ENCODE results near the gene SEC63. TPM values are rescaled to one million over a fixed set of nuclear protein-coding genes. Genes with fewer than 3 reads are reported as not detected.

SEC63 gene
- total RNA-seq, 4 donors from 2014 or later = 10.1 to 23.1 (median 11.2) TPM

GRCh38 chr6:107973594-107973993 lies 15.6 kb upstream of the SEC63 start:
- Histone ChIP-seq H3K27ac (no peak overlapping the region), H3K4me1 (no peaks in the 10 kb centered on the region), H3K27me3 (no peaks in the 10 kb centered on the region), H3K9me3 (no peaks in the 10 kb centered on the region), H3K36me3 (no peaks in the 10 kb centered on the region), H3K4me3 (no peak overlapping the region)
- ATAC-seq (no peak), DNase-seq (no peak)
- in situ Hi-C loops (cut with MboI; ENCODE audit: low sequenced_read_pairs in 4 of 4) = no loop called here
- intact Hi-C loops (cut with DNase I; ENCODE audit: low total_unique reads) = no loop called here
- no peak for TF ChIP-seq POLR2A (IDR thresholded peaks at IDR 0.05)
- no peak for TF ChIP-seq CTCF (IDR thresholded peaks at IDR 0.05 in 4 of 5, conservative IDR thresholded peaks at IDR 0.05 in 1 of 5)

DNA sequence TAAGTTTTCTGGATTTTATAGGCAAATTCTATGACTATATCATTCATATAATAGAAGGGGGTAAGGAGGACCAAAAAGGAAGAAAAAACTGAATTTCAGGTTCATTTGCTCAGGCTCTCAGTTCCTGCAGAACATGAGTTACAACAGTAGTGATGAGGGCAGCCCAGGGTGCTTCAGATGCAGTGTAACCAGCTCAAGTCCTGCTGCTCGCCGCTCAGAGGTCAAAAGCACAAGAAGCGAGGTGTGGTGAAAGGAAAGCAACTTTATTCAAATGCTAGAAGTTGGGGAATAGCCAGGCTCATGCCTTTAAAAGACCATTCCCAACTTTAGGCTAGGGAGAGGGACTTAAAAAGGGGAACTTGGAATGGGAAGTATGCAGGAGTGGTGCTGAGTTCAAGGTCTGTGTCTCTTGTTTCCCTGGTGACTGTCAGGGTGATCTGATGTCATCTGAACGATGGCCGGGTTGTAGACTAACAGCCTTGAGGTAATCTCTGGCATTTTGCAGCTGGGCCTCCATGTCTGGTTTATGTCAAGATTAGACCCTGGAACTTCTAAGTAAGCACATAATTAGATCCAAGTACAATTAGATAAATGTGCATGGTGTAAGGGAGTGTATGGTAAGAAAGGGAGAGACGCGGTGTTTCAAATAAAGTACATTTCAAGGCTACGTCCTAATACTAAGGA lies 14.5 kb upstream of the SEC63 start:
- DNase-seq (no peak), ATAC-seq (no peak)
- H3K9me3 ChIP-seq = no peaks in the 10 kb centered on the region
- intact Hi-C loops (cut with DNase I; ENCODE audit: low total_unique reads) = no loop called here
- no peak overlapping the region for H3K27ac ChIP-seq
- H3K4me1 ChIP-seq = no peaks in the 10 kb centered on the region
- H3K36me3 ChIP-seq = no peaks in the 10 kb centered on the region
- no peaks in the 10 kb centered on the region for H3K27me3 ChIP-seq
- no peak overlapping the region for H3K4me3 ChIP-seq
- in situ Hi-C loops (cut with MboI; ENCODE audit: low sequenced_read_pairs in 4 of 4) = no loop called here
- TF ChIP-seq CTCF (IDR thresholded peaks at IDR 0.05 in 4 of 5, conservative IDR thresholded peaks at IDR 0.05 in 1 of 5) (no peak), POLR2A (IDR thresholded peaks at IDR 0.05) (no peak)

GRCh38 chr6:107971181-107971580 lies 13.2 kb upstream of the SEC63 start:
- H3K27me3 ChIP-seq = no peaks in the 10 kb centered on the region
- in situ Hi-C loops (cut with MboI; ENCODE audit: low sequenced_read_pairs in 4 of 4) = no loop called here
- TF ChIP-seq CTCF (IDR thresholded peaks at IDR 0.05 in 4 of 5, conservative IDR thresholded peaks at IDR 0.05 in 1 of 5) = no peak
- TF ChIP-seq POLR2A (IDR thresholded peaks at IDR 0.05) = no peak
- H3K9me3 ChIP-seq = no peaks in the 10 kb centered on the region
- no peak overlapping the region for H3K4me3 ChIP-seq
- H3K4me1 ChIP-seq = no peaks in the 10 kb centered on the region
- H3K27ac ChIP-seq = no peak overlapping the region
- DNase-seq (no peak), ATAC-seq (no peak)
- intact Hi-C loops (cut with DNase I; ENCODE audit: low total_unique reads) = no loop called here
- no peaks in the 10 kb centered on the region for H3K36me3 ChIP-seq

GRCh38 chr6:107970255-107970654 lies 12.2 kb upstream of the SEC63 start:
- H3K27ac ChIP-seq = no peak overlapping the region
- no peaks in the 10 kb centered on the region for H3K4me1 ChIP-seq
- no peaks in the 10 kb centered on the region for H3K27me3 ChIP-seq
- intact Hi-C loops (cut with DNase I; ENCODE audit: low total_unique reads) = no loop called here
- no peak for ATAC-seq
- TF ChIP-seq CTCF (IDR thresholded peaks at IDR 0.05 in 4 of 5, conservative IDR thresholded peaks at IDR 0.05 in 1 of 5) (no peak), POLR2A (IDR thresholded peaks at IDR 0.05) (no peak)
- no peaks in the 10 kb centered on the region for H3K36me3 ChIP-seq
- no peak for DNase-seq
- H3K9me3 ChIP-seq = no peaks in the 10 kb centered on the region
- in situ Hi-C loops (cut with MboI; ENCODE audit: low sequenced_read_pairs in 4 of 4) = no loop called here
- no peak overlapping the region for H3K4me3 ChIP-seq

DNA sequence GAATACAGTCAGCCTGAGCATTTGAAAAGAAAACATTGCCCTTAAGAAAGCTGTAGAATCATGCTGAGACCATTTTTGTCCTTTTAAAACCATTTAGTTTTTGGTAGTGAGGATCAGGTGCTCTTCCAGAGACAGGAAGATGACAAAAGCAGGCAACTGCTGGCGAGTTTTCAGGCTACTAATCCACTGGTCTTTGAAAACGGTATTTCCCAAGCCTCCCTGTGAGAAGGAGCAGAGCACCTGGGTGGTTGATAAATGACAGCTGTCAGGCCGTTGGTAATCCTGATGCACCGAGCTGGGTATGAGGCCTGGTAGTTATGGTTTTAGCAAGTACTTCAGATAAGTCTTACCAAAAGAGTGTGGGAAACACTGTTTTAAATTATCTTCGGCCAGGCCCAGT lies 10.1 kb upstream of the SEC63 start:
- intact Hi-C loops (cut with DNase I; ENCODE audit: low total_unique reads) (no loop called here), in situ Hi-C loops (cut with MboI; ENCODE audit: low sequenced_read_pairs in 4 of 4) (no loop called here)
- ATAC-seq (no peak), DNase-seq (no peak)
- Histone ChIP-seq H3K9me3 (no peaks in the 10 kb centered on the region), H3K27ac (no peak overlapping the region), H3K27me3 (no peaks in the 10 kb centered on the region), H3K4me1 (no peaks in the 10 kb centered on the region), H3K36me3 (no peaks in the 10 kb centered on the region), H3K4me3 (no peak overlapping the region)
- no peak for TF ChIP-seq POLR2A (IDR thresholded peaks at IDR 0.05)

Measured in gastrocnemius medialis (tissue), 4 donors.